Measurements from ENCODE around the gene NFYC.

Gene NFYC

GRCh38 chr1:40673452-40673851 is 18.1 kb upstream of the NFYC start:
- Histone ChIP-seq H3K9me3 (ENCODE audit: insufficient read depth, low read depth, low read length) (no peaks in the 10 kb centered on the region), H3K4me1 (ENCODE audit: insufficient read depth, low read length, poor library complexity, severe bottlenecking) (peaks cover 18% of the 10 kb centered on the region), H3K27me3 (ENCODE audit: insufficient read depth, low read length, poor library complexity, severe bottlenecking) (no peaks in the 10 kb centered on the region), H4K20me1 (ENCODE audit: insufficient read depth, low read length, poor library complexity, severe bottlenecking) (no peaks in the 10 kb centered on the region), H3K9me2 (replicated peaks; ENCODE audit: low read depth, low read length) (no peaks in the 10 kb centered on the region), H3K9ac (ENCODE audit: low read depth, low read length, poor library complexity, severe bottlenecking) (no peak overlapping the region), H2AFZ (ENCODE audit: low read length) (no peak overlapping the region), H3K4me3 (ENCODE audit: low read length, poor library complexity, severe bottlenecking) (no peak overlapping the region), H3K79me2 (ENCODE audit: insufficient read depth, low read length) (no peaks in the 10 kb centered on the region), H3K4me2 (ENCODE audit: low read depth, low read length, poor library complexity, severe bottlenecking) (no peak overlapping the region), H3F3A (ENCODE audit: low read depth) (no peaks in the 10 kb centered on the region), H3K36me3 (ENCODE audit: insufficient read depth, low read length) (no peaks in the 10 kb centered on the region)
- TF ChIP-seq EZH2phosphoT487 (IDR thresholded peaks at IDR 0.05; ENCODE audit: borderline replicate concordance) (no peak), CTCF (conservative IDR thresholded peaks at IDR 0.05; ENCODE audit: low read length) (no peak)

- H4K20me1 ChIP-seq (ENCODE audit: insufficient read depth, low read length, poor library complexity, severe bottlenecking): no peaks in the 10 kb centered on the region
- no peaks in the 10 kb centered on the region for H3K27me3 ChIP-seq (ENCODE audit: insufficient read depth, low read length, poor library complexity, severe bottlenecking)
- H3K4me1 ChIP-seq (ENCODE audit: insufficient read depth, low read length, poor library complexity, severe bottlenecking): peaks cover 18% of the 10 kb centered on the region
- no peaks in the 10 kb centered on the region for H3K36me3 ChIP-seq (ENCODE audit: insufficient read depth, low read length)
- no peak overlapping the region for H3K9ac ChIP-seq (ENCODE audit: low read depth, low read length, poor library complexity, severe bottlenecking)
- no peaks in the 10 kb centered on the region for H3F3A ChIP-seq (ENCODE audit: low read depth)
- no peak overlapping the region for H2AFZ ChIP-seq (ENCODE audit: low read length)
- no peaks in the 10 kb centered on the region for H3K79me2 ChIP-seq (ENCODE audit: insufficient read depth, low read length)
- no peak overlapping the region for H3K4me3 ChIP-seq (ENCODE audit: low read length, poor library complexity, severe bottlenecking)
- TF ChIP-seq EZH2phosphoT487 (IDR thresholded peaks at IDR 0.05; ENCODE audit: borderline replicate concordance) (no peak), CTCF (conservative IDR thresholded peaks at IDR 0.05; ENCODE audit: low read length) (no peak)
- no peaks in the 10 kb centered on the region for H3K9me2 ChIP-seq (replicated peaks; ENCODE audit: low read depth, low read length)
- no peak overlapping the region for H3K4me2 ChIP-seq (ENCODE audit: low read depth, low read length, poor library complexity, severe bottlenecking)
- H3K9me3 ChIP-seq (ENCODE audit: insufficient read depth, low read depth, low read length): no peaks in the 10 kb centered on the region
Measured at GRCh38 chr1:40676501-40676900, 15.0 kb upstream of the NFYC start.

- no peaks in the 10 kb centered on the region for H3K9me3 ChIP-seq (ENCODE audit: insufficient read depth, low read depth, low read length)
- no peak overlapping the region for H3K4me2 ChIP-seq (ENCODE audit: low read depth, low read length, poor library complexity, severe bottlenecking)
- no peak overlapping the region for H3K9ac ChIP-seq (ENCODE audit: low read depth, low read length, poor library complexity, severe bottlenecking)
- H3F3A ChIP-seq (ENCODE audit: low read depth): no peaks in the 10 kb centered on the region
- H3K36me3 ChIP-seq (ENCODE audit: insufficient read depth, low read length): no peaks in the 10 kb centered on the region
- no peaks in the 10 kb centered on the region for H4K20me1 ChIP-seq (ENCODE audit: insufficient read depth, low read length, poor library complexity, severe bottlenecking)
- peaks cover 6% of the 10 kb centered on the region for H3K4me1 ChIP-seq (ENCODE audit: insufficient read depth, low read length, poor library complexity, severe bottlenecking)
- H3K27me3 ChIP-seq (ENCODE audit: insufficient read depth, low read length, poor library complexity, severe bottlenecking): no peaks in the 10 kb centered on the region
- H3K4me3 ChIP-seq (ENCODE audit: low read length, poor library complexity, severe bottlenecking): no peak overlapping the region
- no peaks in the 10 kb centered on the region for H3K79me2 ChIP-seq (ENCODE audit: insufficient read depth, low read length)
- TF ChIP-seq CTCF (conservative IDR thresholded peaks at IDR 0.05; ENCODE audit: low read length) (no peak), EZH2phosphoT487 (IDR thresholded peaks at IDR 0.05; ENCODE audit: borderline replicate concordance) (no peak)
- H3K9me2 ChIP-seq (replicated peaks; ENCODE audit: low read depth, low read length): no peaks in the 10 kb centered on the region
- H2AFZ ChIP-seq (ENCODE audit: low read length): no peak overlapping the region
Measured at GRCh38 chr1:40679165-40679953, 12.1 kb upstream of the NFYC start.
